GM12801 (cell line): ENCODE data around the gene SMC2.

Source experiments
- TF ChIP-seq, protein P1 (sequence below): IDR thresholded peaks from one replicate; pipeline ENCODE4 v1.5.1; 2011; ENCODE audit warnings: control low read depth; ENCODE audit not compliant: insufficient read length; ENCODE audit errors: extremely low read depth

SMC2 gene

DNA sequence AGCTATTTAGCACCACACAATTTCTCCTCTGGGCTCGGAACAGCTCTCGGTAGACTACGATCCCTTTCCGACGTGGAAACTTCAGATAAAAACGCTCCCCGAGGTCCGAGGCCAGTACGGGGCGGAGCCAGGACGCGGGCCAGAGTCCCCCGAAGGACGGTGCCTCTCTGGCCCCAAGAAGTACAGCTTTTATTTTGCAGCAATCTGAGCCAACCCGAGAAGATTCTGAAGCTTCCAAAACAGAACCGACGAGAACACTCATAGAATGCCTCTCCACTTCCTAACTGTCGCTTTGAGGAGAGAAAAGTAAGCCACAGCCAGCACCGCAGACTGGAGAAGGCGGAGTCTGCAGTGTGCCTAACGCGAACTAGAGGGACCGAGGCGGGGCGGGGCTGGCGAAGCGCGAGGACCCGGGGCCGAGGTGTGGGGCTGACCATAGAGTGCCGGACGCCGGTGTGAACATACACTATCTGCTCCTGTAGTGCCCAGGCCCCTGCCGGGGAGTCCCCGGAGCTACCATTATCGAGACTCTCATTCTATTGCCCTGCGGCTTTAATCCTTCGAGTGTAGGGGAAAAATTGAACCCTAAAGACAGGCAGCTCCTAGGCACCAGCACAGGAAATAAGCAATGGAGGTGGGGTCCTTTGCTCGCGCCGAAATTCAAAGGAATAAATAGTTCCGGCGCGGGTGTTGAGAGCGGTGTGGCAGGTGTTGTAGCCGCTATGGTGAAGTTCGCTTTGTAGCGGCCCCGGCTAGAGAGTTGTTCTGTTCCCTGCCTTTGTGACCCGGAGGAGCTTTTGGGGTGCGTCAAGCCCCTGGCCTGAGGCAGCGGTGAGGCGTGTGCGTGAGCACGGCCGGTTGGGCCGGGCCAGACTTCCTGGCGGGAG lies at the start of gene SMC2:
TSS of gene SMC2 (plus strand) at position 663 of the 887 bp plus-strand sequence. CDS start 1,076 bp downstream, outside the sequence.
- TF ChIP-seq, protein P1, sequence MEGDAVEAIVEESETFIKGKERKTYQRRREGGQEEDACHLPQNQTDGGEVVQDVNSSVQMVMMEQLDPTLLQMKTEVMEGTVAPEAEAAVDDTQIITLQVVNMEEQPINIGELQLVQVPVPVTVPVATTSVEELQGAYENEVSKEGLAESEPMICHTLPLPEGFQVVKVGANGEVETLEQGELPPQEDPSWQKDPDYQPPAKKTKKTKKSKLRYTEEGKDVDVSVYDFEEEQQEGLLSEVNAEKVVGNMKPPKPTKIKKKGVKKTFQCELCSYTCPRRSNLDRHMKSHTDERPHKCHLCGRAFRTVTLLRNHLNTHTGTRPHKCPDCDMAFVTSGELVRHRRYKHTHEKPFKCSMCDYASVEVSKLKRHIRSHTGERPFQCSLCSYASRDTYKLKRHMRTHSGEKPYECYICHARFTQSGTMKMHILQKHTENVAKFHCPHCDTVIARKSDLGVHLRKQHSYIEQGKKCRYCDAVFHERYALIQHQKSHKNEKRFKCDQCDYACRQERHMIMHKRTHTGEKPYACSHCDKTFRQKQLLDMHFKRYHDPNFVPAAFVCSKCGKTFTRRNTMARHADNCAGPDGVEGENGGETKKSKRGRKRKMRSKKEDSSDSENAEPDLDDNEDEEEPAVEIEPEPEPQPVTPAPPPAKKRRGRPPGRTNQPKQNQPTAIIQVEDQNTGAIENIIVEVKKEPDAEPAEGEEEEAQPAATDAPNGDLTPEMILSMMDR = no peak

DNA sequence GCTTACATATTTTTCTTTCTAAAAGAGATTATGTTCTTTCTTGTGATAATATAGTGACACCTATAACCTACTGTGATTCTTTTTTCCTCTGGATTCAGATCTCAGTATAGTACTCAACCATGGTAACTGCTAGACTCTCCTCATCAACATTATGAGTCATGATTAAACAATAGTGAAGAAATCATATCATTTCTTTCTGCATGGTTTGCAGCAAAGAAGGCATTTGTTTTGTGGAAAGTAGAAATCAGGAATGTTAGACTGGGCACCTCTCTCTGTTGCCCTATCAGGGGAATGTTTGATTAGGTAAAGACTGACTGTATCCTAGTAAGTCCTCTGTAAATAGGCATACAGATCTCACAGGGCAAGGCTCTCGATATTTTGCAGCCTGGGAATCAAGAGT lies 25.6 kb upstream of the SMC2 start:
- TF ChIP-seq, protein P1 = no peak

DNA sequence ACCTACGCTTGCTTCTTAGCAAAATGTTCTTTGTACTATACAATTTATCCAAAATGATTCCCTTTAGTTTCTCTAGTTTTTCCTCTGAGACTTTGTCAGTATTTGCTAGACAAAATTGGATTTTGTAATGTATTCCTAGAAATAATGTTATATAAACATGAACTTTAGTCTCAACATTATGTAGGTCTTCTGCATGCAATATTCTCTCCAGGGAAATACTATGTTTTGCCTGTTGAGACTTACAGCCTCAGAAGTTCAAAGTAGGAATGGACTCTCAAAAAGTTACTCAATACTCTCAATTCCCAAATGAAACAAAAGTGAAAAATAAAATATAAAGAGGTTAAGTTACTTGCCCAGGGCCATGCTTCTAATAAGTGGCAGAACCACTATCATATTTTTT lies 24.8 kb upstream of the SMC2 start:
- TF ChIP-seq, protein P1 = no peak

DNA sequence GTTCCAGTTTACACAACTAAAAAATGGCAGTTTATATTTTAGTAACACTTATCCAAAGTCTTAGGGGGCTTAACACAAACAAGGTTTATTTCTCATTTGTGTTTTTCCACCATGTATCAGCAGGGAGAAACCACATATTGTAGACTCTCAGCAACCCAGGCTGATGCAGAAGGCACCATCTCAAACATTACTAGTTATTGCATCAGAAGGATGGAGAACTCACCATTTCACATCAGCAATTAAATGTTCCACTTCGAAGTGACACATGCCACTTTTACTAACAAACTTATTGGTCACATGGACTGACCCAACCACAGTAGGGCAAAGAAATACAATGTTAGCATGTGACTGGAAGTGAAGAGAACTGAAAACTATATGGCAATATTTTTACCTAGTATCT lies 22.5 kb upstream of the SMC2 start:
- TF ChIP-seq, protein P1 = no peak

DNA sequence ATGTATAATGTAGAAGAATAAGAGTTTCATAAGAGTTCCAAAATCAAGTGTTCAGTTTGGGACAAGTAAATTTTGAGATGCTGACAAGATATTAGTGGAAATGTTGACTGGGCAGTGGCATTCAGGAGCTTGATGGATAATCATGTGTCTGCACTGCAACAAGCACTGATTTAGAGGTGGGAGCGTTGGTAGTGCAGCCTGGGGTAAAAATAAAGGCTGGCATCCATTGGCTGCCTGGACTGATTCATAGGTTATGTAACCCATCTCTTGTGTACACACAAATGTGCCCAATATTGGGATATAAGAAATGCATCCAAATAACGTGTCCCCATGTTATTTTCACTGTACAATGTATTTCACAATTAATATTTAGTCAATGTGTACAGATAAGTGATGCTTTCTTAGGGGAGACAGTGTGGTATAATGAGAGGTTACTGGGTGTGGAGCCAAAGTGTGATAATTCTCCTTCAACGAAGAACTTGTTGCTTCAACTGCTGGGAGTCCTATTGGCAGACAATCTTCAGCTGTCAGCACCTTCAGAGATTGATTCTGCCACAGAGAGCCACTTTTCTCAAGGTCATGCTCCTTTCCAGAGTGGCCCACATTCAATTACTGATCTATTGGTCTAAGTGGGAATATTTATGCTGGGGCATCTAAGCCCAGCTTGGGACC lies 20.9 kb upstream of the SMC2 start:
- TF ChIP-seq, protein P1 = no peak

DNA sequence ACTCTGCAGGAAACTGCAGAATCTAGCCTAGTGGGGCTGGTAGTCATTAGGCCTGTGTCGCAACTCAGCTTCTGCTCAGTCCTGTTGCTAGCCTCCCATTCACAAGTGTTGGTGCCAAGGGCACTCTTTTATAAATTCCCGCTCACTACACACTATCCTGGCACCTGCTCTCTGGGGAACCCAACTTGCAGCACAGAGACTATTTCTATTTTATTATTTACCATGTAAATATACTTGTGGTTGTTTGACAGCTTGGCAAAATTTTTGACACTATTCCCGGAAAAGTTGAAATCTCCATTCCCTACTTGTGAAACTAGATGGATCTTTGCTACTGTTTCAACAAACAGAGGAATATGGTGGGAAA lies 20.4 kb upstream of the SMC2 start:
- TF ChIP-seq, protein P1 = no peak

DNA sequence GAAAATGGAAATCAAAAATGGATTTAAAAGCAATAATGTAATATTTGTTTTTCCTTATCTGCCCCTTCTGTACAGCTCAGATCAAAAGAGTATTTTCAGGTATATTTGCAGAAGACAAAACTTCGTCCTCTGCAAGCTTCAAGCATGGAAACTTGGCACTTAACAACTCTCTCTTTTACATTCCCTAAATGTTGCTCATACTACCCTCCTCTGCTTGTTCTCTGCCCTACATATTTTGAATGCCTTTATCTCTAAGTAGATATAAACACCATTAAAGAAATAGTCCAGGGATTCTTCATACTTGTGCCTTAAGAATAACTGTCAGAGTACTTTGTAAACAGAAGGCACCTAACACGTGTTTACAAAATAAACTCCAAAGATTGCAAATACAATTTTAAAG lies 19.2 kb upstream of the SMC2 start:
- TF ChIP-seq, protein P1 = no peak
